GM19328 (cell line): Measurements from ENCODE around the gene KIAA1755.

Source experiments
- ATAC-seq: cut with Tn5 transposase; IDR thresholded peaks from one replicate; pipeline ENCODE4 v1.9.1; 2021; ENCODE audit warnings: mild to moderate bottlenecking, moderate library complexity; ENCODE audit not compliant: unreplicated experiment

Gene KIAA1755

DNA sequence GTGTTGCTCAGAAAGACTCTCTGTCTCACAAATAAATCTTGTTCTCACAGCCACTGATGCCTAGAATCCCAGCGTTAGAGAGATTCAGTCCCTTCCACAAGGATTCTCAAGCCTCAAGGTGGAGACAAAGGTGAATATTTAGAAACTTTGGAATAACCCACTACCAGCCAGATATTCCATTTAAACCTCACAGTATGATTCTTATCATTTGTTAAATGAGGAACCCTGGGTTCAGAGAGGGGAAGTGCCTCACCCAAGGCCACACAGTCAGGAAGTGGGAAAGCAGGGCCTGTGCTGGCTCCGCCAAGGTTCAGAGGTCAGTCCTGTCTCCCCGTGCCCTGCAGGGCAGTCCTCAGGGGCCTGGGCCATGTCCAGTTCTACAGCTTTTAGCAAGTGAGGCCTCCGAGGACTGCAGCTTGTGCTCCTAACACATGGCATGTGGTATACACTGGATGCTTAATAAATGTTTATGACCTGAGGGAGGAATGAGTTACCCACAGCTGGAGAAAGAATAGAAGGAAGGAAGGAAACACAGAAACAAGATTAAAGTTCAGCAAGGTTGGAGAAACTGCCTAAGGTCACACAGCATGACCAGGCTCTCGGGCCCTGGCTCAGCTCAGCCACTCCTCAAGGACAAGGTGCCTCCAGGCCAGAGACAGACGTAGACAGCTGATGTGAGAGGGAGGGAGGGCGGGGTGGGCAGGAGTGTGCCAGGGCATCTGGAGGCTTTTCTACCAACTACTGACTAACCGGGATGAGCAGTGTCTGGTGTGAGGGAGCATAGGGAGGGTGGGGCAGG, 91.5 kb downstream of the KIAA1755 start:
- no peak for ATAC-seq

DNA sequence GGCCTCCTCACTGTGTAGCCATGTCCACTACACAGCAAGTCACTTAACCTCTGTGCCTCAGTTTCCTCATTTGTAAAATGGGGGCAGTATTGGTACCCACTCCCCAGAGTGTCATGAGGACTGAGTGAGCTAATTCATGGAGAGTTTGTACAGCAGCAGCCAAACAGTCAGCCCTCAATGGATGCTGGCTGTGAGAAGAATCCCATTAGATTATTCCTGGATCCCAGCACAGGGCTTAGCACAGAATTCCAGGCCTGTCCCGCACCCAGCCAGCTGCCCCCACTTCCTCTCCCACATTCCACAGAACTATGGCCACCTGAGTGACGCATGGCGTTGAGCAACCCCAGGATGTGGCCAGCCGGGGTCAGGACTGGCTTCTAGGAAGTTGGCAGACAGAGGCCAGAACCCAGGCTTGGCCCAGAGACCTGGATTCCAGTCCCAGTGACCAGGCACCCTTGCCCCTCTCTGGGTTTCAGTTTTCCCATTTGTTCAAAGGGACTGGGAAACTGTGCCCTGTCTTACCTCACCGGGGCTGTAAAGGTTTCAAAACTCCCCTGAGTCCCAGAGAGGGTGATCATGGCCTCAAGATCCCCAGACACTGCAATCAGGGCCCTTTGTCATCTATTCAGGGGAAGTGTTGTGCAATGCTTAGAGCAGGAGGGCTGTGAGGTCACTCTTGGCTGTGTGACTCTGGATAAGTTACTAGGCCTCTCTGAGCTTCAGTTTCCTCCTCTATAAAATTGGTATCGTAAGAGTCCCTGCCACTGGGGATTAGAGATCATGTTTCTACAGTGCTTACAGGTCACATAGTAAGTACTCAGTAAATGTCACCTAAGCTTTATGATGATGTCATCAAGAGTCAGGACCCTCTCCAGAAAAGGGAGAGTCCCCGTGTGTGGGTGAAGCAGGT, 92.4 kb downstream of the KIAA1755 start:
- ATAC-seq, result no peak

DNA sequence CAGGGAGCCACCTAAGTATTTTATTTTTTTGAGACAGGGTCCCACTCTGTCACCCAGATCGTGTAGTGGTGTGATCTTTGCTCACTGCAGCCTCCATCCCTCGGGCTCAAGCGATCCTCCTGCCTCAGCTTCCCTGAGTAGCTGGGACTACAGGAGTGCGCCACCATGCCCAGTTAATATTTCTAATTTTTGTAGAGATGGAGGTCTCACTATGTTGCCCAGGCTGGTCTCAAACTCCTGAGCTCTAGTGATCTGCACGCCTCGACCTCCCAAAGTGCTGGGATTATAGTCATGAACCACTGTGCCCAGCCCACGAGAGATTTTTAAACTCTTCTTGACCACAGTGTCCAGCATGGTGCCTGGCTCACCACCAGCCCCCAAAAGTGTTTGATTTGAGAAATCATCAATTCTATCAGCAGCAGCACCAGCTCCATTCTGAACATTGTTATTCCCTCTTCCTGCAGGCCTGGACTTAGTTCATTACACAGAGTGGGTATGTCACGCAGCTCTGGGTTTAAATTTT, 93.1 kb downstream of the KIAA1755 start:
- ATAC-seq, result no peak

DNA sequence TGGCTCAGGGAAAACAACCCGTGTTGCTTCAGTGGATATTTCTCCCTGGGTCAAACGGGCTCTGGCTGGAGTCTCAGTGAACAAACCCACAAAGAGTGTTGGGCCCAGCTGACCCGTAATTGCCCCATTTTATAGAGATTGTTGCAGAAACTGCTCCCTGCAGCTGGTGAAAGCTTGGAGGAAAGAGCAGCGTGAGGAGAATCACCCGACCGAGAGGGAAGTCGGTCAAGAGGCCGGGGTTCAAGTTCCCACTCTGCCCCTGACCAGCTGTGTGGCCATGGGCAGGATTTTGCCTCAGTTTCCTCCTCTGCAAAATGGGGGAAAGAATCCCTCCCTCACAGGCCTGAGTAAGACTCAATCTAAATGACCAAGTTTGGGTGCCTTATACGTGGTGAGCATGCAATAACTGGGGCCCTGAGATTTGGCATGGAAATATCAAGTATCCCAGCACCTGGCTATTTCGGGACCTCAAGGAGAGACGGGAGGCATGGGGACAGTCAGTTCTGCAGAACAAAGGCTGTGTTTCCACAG, 93.8 kb downstream of the KIAA1755 start:
- ATAC-seq, result no peak

DNA sequence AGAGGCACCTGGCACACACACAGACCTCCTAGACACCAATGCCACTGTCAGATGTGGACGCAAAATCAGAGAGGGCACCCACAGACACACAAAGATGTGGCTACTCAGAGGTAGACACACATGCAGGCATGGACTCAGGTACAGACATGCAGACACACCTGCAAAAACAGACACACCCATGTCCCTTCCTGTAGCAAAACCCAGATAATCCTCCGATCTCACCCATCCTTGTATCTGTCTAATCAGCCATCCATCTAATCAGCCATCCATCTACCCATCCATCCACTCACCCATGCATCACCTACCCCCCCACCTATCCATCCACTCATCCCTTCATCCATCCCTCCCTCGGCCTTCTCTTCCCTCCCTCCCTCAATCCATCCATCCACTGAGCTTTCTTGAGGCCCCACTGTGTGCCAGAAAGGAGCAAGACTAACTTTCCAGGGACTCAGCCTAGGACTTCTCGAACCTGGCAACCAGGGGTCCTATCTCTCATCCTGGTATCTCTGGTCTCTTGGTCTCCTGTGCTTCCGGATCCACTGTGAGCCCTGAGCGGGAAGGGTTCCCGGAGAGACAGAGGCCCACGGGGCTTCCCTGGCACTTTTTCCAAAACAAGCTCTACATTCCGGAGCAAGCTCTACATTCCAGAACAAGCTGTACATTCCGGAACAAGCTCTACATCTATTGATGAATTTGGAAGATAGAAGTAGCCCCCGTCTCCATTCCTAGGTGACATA, 94.4 kb downstream of the KIAA1755 start:
- ATAC-seq, result no peak

DNA sequence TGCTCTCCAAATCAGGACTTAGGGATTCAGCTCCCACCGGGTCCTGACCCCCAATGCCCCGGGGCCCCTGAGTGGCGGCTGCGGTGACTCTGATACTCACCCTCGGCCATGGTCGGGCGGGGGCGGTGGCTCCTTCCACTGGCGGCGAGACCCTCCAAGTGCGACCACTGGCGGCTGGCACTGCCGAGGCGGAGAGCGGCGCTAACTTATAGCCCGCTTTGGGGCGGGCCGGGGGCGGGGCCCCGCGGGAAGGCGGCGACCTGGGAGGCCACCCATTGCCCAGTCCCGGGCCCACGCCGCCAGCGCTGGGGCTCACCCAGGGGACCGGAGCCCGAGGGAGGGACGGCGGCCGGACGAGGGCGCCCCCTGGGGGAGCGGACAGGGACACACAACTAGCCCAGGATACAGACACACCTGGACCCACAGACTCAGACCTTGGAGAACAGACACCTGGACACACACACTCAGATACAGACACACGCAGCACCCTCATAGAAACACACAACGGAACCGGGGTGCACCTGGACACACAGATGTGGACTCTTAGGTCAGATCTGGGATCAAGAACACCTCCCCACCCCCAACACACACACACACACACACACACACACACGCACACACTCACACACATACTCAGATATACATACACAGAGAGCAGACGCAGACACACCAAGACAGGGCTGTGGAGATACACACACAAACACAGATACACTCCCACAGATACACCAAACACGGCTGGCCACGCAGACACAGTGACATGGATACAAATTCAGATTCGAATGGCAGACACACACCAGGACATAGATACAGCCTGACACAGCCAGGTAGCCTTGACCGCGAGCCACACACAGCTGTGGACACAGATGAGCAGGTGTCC, 95.2 kb downstream of the KIAA1755 start, which contains the start of gene TGM2:
TSS of gene TGM2 (minus strand) at position 182 of the 877 bp plus-strand sequence. CDS start at position 110, 72 bp downstream.
- ATAC-seq, result no peak

DNA sequence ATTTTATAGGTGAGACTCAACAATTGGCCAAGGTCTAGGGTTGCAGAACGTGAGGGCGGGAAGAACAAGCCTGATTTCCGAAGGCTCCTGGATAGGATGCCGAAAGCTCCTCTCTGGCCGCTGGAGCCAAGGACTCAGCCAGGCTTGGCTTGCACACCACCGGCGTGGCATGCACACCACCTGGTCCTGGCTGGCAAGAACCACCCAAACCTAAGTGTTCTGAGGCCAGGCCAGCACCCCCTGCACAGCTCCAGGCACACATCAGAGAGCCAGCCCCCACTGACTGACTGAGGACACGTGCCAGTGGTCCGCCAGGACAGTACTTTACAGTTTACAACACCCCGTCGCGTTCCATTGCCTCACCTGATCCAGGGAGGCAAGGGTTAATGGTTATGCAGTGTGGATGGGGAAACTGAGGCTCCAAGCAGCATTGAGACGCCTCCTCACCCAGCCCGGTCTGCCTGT, 95.9 kb downstream of the KIAA1755 start:
- no peak for ATAC-seq

DNA sequence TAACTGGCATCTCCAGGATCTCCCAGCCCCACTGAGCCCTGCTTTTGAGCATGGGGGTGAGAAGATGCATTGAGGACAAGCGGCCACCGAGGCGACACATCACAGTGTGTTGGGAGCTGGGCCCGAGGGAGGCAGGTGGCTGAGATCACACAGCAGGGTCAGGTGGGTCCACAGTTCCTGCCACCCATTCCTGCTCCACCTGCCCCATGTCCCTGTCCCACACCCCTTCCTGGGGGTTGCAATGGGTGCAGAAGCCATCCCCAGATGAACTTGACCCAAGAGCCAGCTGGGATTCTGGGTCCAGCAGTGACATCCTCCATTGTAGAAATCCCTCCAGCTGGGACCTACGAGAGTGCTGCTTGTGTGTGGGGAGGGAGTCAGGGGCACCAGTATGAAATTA, 96.5 kb downstream of the KIAA1755 start:
- no peak for ATAC-seq

DNA sequence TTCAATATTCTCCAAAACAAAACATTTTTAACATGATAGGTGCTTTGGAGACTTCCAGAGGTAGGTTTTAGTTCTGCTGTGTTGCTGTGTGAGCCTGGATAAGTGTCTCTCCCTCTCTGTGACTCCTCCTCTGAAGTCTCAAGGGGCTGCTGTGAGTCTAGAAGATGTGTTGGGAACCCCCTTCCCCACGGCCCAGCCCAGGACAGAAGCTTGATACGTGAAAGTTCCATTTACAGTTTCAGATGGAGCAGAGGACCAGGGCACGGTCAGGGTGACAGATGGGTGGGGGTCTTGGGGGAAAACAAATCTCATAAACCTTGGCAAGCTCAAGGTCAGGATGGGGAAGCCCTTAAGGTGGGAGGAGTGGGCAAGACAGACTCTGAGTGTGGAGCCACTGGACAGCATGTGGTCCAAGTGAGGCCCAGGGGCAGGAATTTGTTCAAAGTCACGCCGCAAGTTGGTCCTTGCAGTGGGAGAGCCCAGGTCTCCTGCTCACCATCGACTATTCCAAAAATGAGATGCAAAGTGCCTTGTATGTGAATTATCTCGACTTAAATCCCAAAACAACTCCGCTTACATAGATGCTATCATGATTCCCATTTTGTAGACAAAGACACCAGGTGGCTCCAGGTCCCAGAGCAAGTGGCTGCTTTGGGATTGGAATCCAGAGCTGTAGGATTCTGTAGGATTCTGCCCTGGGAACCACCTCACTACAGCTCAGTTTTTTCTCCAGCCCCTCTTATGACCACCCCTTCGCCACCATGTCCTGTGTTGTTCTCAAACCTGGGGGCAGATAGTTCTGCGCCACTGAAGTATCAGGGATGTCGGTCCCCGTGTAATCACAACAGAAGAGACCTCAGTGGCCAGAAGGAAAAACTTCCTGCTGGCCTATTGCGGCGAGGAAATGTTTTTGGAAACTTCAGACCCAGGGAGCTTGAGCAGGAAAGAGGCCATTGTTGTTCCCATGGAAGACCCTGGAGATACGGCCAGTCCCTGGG, 97.4 kb downstream of the KIAA1755 start:
- no peak for ATAC-seq

DNA sequence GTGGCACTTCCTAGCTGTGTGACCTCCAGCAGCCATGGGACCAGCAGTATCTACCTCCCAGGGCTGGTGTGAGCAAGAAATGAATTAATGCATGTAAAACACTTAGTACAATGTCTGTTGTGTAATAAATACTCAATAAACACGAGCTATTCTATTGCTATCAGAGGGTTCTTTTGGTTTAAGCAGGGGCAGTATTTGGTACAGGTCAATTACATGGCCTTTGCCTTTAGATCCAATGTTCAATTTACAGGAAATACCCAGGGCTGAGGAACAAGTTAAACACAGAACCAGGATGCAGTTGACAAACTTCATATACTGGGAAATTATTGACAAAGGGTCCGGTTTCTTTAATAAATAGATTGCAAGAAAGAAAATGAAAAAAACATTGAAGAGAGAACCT, 98.4 kb downstream of the KIAA1755 start:
- ATAC-seq, result no peak

DNA sequence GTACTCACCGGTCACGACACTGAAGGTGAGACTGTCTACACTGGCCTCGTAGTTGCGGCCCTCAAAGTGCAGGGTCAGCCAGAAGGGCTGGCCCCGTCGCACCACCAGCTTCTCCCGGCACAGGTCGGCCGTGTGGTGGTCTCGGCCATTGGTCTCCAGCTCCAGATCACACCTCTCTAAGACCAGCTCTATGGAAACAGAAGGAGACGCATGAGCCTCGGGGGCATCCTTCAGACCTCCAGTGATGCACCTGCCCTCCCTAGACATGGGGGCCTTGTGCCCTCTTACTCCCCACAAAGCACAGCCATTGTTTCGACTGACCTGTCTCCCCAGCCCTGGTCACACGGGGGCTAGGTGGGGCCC, 99.1 kb downstream of the KIAA1755 start:
- no peak for ATAC-seq
